NCI-H524 (cell line): ENCODE measurements around the gene ZNHIT2.
"Not testable (repeated sequence)": the region's sequence is repeated elsewhere in the genome, so short reads cannot be mapped to it uniquely, and the experiment has no call there.

Experiments
- DNase-seq, 2 experiments: peaks; one replicate each; lab custom pipeline; 2025; lab: John Stamatoyannopoulos, UW

The ZNHIT2 gene

DNA sequence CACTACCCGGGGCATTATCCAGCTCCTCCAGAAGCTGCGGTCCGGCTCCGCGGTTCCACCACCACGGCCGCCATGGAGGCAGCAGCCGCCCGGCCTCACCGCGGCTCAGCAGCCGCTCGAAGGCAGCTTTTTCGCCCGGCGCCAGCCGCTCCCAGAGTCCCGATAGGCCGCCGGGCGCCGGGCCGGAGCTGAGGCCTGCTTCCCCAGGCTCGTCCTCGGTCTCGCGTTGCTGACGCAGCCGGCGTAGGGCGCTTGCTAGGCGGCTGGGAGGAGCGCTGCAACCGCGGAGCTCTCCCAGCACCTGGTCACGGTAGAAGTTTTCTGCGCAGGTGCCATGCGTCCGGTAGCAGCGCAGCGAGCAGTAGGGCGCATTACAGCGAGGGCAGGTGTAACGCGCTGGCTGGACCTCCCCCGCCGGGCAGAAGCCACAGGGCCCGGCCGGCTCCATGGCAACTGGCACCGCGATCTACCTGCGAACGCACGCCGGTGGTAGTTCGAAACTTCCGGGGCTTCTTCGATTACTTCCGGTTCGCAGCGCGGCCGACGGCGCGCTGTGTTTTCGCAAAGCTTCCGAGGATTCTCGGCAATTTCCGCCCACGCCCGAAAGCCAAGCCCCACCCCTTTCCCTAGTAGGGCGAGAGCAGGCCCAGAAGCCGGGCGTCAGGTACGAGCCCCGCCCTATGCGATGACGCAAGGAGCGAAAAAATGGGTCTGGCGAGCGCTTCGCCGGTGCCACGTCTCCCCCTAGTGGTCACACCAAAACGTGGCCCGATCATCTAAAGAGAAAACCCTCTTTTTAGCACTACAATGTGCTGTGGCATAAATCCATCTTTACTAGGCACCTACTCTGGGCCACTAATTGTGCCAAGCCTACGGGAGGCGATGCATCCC lies at the start of gene ZNHIT2:
Gene ZNHIT2, minus strand, starts transcription at position 496 of the 891 bp plus-strand sequence. Its CDS starts 48 bp downstream, at position 448.
- peak; percentile 94 to 98 for DNase-seq

- DNase-seq = no peak
Observed at GRCh38 chr11:65166893-65167292, 49.4 kb upstream of the ZNHIT2 start.

DNA sequence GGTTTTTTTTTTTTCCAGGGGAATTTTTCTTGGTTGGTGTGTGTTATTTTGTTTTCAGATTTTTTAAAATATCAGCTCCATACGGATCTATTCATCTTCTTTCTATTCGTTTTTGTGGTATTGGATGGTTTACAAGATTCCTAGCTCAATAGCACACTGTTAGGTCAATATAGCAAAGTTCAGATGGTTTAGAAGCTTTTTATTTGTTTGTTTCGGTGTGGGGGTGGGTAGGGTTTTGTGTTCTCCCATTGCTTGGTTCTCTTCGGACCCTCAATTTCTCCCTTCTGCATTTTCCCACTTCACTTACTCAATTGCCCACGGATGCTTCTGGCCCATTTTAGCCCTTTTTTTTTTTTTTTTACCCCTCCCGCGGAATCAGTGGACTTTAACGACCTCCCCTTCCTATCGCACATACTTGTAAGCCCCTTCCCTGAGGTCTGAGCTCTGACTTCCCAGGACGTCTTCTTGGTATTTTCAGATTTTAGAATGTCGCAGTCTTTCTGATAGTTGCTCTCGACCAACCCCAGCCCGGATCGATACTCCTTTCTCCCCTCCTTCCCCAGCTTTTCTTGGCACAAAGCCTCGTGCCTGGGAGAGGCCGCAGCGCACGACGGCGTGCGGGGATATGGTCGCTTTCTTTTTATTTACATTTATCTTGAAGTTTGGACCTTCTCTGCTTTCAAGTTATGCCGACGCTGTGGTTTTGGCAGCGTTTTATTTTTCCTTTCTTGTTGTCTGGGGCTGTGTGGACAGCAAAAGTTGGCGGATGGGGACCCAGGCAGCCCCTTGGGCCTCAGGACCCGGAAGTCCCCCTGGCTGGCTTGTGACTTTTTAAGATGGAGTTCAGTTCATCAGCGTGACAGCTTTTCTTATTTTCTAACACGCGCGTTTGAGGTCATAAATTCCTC lies 48.2 kb upstream of the ZNHIT2 start:
- DNase-seq = no peak

DNA sequence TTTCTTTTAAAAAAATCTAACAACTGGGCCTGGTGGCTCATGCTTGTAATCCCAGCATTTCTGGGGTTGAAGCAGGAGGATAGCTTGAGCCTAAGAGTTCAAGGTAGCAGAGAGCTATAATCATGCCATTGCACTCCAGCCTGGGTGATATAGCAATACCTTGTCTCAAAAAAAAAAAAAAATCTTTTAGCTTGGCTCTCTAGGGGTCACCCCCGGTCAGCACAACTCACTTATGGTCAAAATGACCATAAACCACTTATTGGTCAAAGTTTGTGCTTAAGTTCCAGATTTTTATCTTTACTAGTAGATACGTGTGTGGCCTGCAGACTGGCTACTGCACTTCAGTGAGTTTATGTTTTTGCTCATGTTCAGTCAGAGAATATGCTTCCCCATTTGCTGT lies 46.2 kb upstream of the ZNHIT2 start:
- no peak for DNase-seq

DNA sequence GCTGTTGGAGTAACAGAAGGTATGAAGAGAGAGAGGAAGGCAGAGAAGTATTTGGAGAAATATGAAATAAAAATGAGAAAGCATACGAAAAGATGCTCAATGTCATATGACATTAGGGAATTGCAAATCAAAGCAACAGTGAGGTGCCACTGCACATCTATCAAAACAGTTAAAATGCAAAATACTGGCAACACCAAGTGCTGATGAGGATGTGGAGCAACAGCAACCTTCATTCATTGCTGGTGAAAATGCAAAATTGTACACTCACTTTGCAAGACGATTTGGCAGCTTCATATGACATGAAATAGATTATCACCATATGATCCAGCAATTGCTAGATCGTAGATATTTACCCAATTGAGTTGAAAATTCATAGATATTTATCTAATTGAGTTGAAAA lies 43.1 kb upstream of the ZNHIT2 start:
- DNase-seq = no peak

GRCh38 chr11:65159012-65159411 lies 41.5 kb upstream of the ZNHIT2 start:
- DNase-seq = no peak

DNA sequence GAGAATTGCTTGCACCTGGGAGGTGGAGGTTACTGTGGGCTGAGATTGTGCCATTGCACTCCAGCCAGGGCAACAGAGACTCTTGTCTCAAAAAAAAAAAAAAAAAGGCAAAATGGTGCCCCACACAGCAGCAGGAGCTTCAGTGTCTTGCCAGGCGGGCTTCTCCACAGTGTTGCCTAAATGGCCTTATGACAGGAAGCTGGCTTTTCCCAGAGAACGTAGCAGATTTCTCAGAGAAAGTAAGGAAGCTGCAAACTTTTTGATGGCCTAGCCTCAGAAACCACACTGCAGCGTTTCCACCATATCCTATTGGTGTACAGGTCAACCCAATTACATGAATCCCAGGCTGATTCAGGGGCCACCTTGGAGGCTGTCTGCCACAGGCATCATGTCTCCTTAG lies 39.8 kb upstream of the ZNHIT2 start:
- DNase-seq = no peak

- no peak for DNase-seq
Observed at GRCh38 chr11:65156926-65157325, 39.4 kb upstream of the ZNHIT2 start.

DNA sequence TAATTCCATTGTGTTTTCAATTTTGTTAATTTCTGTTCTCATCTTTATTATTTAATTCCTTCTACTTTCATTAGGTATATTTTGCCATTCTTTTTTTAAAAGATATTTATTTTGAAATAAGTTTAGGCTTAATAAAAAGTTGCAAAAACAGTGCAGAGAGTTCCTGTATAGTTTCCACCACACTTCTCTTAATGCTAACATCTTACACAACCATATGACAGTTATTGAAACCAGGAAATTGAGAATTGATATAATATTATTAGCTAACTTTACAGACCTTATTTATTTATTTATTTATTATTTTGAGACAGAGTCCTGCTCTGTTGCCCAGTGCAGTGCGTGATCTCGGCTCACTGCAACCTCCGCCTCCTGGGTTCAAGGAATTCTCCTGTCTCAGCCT lies 38.8 kb upstream of the ZNHIT2 start:
- no peak for DNase-seq

DNA sequence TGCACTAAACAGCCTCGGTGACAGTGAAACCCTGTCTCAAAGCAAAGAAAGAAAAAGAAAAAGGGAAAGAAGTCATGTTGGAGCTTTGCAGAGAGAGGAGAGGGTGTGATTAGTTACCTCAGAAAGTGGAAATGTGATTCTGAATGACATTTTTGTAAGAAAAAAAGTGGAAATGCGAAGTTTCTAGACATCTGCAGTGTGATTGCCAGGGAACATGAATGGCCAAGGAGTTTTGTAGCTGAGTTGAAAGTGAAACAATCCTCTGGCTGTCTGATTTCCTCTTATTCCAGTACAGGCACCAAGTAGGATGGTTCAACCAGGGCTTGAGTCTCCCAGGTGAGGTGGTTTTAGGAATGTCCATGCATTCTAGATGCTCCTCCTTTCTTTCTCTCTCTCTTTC lies 34.6 kb upstream of the ZNHIT2 start:
- no peak for DNase-seq

- DNase-seq = no peak
Observed at GRCh38 chr11:65151331-65151899, 33.9 kb upstream of the ZNHIT2 start.

DNA sequence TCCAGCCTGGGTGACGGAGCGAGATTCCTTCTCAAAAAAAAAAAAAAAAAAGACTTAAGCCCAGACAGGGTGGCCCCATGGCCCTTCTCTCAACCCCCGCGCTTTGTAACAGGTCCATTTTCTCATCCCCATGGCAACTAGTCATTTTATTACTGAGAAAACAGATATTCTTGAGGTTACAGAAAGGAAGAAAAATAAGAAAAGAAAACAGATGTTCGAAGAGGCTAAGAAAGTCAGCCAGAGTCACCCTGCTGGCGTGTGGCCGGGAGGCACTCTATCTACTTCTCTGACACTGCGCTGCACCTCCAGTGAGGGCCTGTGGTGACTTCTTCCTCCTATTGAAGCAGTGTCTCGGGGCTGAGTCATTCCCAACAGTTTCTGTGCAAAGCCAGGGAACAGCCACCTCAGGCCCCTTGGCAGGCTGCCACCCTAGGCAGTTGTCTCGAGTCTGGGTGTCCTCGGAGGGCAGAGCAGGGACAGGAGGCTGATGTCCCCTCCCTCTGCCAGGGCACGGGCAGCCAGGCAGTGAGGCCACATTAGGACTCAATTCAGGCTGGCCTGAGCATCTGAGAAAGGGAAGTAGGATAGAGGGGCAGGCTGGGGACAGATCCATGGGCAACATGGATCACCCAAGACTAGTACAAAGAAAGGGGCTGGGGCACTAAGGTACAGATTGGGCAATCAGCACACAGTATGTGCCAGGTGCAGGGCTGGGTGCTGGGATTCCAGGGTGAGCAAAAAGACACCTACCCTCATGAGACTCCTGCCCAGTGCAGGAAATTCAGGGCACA lies 33.2 kb upstream of the ZNHIT2 start:
- peak; percentile 26 to 64 for DNase-seq

DNA sequence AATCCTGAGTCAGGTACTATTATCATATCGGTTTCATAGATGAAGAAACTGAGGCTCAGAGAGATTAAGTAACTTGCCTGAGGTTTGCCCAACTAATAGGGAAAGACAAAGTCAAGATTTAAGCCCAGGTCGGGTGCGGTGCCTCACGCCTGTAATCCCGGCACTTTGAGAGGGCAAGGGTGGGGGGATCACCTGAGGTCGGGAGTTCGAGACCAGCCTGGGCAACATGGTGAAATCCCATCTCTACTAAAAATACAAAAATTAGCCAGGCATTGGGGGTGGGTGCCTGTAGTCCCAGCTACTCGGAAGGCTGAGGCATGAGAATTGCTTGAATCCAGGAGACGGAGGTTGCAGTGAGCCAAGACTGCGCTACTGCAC lies 32.6 kb upstream of the ZNHIT2 start:
- not testable (repeated sequence) for DNase-seq

GRCh38 chr11:65148657-65149056 lies 31.2 kb upstream of the ZNHIT2 start:
- DNase-seq = no peak

- no peak for DNase-seq
Observed at GRCh38 chr11:65147352-65148075, 30.0 kb upstream of the ZNHIT2 start.

DNA sequence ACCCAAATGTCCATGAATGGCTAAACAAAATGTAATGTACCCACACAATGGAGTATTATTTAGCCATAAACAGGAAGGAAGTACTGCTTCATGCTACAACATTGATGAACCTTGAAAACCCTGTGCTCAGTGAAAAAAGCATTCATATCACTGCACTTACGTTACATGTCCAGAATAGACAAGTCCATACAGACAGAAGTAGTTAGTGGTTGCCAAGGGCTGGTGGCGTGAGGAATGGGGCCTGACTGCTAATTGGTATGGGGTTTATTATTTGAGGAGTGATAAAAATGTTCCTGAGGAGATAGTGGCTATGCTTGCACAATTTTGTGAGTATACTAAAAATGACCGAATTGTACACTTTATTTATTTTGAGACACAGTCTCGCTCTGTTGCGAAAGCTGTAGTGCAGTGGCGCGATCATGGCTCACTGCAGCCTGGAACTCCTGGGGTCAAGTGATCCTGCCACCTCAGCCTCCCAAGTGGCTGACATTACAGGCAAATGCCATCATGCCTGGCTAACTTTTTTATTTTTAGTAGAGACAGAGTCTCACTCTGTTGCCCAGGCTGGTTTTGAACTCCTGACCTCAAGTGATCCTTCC lies 24.5 kb upstream of the ZNHIT2 start:
- DNase-seq = no peak

GRCh38 chr11:65136515-65137096 lies 19.1 kb upstream of the ZNHIT2 start:
- no peak for DNase-seq

GRCh38 chr11:65135633-65136145 lies 18.2 kb upstream of the ZNHIT2 start:
- peak in 1 of 2 experiments; percentile 42 for DNase-seq

DNA sequence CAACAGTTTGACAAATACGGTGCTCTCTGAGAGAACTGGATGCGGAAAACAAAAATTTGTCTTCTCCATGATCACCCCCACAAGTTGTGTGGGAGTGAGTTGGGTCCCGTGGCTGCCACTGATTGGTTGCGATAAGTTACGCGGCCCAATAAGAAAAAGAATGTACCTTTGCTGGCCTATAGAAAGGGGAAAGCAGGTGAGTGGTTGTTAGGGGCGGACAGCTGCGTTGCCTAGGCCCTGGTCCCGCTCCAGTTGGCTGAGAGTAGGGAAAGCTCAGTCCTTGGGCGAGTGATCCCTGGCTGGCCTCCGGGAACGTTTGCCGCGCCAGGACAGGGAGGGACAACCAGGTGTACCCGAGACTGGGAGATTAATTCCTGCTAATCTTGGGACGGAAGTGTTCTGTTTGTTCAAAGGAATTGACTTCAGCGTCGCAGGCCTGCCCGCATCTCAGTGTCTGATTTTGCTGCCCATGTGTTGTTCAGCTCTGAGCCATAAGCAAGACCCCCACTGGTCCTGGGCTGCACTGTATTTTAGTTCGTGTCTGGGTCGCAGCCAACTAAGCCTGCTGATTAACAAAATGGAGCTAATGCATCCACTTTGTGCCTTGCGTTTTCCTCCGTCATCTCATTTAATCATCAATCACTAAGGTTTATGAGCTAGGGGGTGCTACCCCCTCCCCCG lies 17.6 kb upstream of the ZNHIT2 start:
- DNase-seq = peak; percentile 91 to 94
